Fibroblast of peridontal ligament (primary cell): ENCODE measurements around the gene PTPRG.

ENCODE experiments used
- DNase-seq: peaks from one replicate; pipeline ENCODE4 v3.0.0-alpha.2; 2010; ENCODE audit errors: extremely low read depth

Gene PTPRG

DNA sequence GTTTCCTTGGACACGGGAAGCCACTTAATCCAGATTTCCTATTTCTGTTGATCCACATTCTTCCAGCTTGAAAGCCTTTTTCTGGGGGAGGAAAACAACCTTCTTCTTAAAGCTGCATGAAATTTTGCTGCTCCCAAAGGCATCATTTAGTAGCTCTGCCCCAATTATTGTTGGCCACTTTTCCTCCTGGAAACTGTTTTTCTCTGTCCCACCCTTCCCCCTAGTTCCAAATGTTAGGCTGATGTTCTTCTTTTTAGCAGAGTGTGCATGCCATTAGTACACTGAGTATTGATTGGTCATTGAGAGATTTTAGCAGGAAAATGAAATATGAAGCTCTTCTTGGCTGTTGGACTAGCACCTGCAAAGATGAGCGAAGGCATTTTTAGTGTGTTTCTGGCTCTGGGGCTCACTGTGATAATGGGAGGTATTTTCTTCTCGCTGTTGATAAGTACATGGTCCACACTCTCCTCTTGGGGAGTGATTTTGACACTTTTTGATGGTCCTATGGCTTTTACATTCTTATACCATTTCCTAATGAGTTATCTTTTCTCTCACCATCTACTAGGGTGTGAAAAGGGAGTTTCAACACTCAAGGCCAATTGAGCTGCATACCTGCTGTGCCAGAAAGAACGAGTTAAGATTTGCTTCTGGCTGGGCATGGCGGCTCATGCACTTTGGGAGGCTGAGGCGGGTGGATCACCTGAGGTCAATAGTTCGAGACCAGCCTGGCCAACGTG lies 200.5 kb downstream of the PTPRG start:
- DNase-seq: no peak

DNA sequence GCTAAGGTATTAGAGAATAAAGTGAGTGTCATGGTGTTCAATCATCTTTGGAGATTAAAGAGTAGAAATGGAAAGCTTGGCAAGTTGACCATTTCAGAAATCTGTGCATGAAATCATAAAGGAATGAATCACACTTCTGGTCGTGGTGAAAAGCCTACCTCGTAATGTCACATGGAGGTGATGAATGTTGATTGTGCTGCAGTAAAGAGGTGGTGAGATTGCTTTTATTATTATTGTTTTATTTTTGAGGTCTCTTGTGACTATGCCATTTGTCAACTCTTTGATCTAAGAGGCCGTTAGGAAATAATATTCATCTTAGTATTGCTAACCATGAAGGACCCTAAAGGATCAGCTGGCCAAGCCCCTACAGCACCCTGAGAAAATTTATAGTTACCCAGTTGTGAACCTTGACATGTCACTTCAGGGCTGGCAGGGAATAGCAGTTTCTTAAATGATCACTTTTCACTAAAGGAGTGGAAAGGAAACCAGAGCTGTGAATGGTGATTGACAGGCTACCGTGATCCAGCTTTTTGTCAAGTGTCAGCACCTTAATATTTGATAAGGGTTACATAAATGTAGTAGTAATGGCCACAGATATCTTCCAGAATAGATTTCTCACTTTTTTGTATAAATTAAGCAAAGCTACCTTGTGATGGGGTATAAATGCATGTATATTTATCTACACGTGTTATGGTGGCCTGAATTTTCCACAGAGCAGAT lies 203.9 kb downstream of the PTPRG start:
- no peak for DNase-seq

DNA sequence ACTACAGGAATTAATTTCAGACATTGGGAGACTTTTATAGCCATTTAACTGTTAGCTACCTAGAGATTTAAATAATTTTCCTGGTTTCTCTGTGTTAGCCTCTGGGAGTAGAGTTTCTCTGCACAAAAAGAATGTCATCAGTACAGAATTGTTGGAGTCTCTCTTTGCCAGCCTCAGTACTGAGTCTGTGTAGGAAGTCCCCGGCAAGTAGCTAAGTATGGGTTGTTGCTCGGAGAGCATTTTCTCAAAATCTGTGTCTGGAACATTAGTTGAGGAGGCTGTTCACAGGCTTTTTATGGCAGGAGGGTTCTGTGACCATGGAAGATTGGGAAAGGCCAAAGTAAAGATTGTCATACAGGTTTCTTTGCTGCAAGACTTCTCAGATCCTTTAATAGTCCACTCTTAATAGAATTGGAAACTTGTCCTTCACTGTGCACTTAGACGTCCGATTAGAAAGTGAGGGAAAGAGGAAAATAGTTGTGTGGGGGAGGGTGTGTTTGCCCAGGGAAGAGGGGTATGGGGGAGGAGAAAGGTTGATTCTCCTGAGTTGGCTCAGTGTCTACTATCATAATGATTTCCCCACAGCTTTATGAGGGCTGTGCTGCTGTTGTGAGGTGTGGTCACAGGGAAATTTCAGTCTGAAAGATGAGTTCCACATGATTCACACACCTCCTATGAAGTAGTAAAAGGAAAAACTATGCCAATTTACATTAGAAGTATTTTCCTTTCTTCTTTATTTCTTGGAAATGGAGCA lies 207.1 kb downstream of the PTPRG start:
- DNase-seq: no peak

DNA sequence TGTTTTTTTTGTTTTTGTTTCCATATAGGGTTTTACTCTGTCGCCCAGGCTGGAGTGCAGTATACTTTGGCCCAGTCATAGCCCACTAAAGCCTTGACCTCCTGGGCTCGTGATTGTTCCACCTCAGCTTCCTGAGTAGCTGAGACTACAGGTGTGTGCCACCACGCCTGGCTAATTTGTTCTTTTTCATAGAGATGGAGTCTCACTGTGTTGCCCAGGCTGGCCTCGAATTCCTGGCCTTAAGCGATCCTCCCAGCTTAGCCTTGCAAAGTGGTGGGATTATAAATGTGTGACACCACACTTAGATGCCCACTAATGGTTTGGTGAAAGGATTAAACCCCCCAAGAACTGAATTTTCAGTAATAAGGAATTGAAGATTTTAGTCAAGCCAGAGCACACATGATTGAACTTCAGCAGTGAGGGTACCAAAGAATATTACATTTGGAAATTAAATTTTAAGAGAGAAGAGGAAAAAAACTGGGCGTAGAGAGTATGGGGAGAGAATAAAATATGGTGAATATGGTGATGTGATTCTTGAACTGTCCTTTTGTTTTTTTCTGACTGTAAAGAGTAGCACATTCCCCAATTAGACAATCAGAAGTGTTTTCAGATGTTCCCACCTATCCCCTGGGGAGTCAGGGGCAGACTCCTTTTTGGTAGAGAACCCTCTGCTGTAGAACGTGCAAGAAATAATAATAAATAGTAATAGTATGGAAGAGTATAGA lies 208.1 kb downstream of the PTPRG start:
- no peak for DNase-seq

DNA sequence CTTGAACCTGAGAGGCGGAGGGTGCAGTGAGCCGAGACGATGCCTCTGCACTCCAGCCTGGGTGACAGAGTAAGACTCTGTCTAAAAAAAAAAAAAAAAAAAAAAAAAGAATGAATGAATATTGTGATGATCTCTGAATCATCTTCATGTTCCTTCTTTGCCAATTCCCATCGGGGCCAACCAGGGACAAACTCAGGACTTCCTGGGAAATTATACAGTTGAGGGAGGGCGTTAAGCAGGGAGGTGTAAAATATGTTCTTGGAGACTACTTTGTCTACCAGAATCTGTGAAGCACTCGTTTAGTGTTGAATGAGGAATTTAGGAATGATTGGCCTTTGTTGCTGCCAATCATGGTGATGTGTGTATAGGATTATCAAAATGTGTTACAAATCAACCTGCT lies 210.6 kb downstream of the PTPRG start:
- no peak for DNase-seq

DNA sequence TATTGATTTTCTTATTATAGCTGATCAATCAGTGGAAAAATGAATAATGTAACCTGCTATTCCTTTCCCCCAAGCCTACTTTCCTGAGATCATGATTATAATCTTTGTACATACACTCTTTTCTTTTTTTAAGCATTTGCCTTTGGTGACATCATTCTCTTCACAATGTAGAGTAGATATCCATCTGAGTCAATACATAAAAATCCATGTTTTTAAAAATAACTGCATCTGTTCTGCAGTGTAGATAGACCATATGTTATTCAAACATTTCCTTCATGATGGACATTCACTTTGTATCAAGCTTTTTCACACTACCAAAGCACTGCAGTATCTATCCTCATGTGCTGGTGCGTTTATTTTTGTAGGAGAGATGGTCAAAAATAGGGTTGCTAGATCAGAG lies 211.1 kb downstream of the PTPRG start:
- DNase-seq: peak; percentile 60

DNA sequence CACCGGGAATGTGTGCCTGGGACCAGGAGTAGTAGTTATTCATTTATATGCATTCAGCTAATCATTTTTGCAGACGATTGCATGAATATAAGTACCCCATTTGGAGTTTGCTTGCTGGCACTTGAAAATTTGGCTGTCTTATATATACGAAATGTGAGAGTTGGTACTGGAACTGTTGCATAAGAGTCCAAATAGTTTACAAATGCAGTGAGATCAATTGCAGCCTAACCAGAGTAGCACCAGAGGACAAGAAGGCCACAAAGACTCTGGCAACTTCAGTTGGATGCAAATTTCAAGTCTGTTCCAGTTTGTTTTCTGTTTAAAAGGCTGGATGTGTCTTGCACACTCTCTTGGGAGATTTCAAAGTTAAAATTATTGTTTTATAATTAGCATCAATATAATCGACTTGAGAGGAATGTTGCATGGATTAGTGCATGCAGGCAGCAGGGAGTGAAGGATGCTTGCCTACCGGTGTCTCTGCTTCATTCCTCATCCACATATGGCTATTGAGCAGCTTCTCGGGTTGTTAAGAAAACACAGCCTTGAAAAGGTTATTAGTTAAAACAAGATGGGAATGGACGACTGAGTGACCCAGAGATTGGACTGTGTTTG lies 213.0 kb downstream of the PTPRG start:
- DNase-seq: peak; percentile 86

DNA sequence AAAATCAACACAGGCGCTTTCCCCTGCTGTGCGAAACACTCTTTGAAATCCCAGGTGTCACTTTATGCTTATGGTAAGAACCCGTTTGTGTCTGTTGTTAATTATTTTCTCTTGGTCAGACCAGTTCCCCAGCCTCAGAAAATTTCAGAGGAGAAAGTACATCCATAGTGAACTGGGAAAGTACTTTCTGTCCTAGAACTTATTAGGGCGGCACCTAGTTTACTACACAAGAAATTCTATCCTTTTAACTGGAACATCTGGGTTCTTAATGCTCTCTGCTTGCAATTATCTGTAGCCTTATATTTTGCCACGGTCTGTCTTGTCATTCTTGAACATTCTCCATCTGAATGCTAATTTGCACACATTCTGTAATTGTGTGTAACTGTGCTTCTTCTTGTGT lies 215.0 kb downstream of the PTPRG start:
- DNase-seq: no peak

DNA sequence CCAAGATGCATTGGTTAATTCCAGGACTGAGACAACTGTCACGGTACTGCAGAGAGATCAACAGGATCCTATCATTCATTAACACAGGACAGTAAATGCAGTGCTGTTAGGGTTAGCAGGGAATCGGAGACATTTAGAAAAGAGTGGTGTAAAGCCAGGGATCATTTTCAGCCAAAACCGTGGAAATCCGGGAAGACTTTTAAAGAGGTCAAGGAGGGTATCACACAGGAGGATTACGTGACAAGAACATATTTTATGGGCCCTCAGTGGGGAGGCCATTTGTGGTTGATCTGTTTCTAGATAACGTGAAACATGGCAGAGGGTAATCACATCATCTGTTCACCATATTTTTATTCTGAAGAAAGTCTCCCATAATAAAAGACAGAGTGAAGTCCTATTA lies 216.1 kb downstream of the PTPRG start:
- DNase-seq: no peak

DNA sequence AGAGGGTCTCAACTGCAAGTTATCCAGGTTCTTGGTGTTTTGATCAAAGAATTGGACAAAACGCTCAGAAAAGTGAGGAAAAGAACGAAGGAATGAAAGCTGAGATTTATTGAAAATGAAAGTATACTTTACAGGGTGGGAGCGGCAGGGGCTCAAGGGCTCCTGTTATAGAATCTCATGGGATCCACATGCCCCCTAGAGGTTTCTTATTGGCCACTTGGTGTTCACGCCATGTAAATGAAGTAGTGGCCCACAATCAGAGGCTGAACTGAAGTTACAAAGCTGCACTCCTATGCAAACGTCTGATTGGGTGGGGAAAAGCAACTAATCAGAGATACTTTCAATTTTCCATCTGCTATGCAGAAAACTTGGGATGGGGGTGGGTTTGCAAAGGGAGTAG lies 216.7 kb downstream of the PTPRG start:
- DNase-seq: no peak

DNA sequence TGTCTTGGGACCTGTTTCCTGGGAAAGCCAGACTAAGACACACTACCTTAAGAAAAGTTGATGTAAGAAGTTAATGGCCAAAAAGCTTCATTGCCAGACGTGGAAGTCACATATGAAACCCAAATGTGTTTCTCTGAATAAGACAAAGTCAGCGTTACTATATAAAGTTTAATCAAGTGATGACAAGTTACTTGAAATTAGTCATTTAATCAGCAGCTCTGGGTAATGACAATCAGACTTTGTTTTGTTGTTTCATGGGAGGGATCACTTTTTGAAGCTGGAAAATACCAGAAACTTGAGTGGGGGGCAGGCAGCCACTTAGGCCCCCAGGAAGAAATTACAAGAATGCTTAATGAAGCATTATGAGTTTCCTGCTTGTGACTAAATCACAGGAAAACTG lies 218.6 kb downstream of the PTPRG start:
- DNase-seq: no peak

DNA sequence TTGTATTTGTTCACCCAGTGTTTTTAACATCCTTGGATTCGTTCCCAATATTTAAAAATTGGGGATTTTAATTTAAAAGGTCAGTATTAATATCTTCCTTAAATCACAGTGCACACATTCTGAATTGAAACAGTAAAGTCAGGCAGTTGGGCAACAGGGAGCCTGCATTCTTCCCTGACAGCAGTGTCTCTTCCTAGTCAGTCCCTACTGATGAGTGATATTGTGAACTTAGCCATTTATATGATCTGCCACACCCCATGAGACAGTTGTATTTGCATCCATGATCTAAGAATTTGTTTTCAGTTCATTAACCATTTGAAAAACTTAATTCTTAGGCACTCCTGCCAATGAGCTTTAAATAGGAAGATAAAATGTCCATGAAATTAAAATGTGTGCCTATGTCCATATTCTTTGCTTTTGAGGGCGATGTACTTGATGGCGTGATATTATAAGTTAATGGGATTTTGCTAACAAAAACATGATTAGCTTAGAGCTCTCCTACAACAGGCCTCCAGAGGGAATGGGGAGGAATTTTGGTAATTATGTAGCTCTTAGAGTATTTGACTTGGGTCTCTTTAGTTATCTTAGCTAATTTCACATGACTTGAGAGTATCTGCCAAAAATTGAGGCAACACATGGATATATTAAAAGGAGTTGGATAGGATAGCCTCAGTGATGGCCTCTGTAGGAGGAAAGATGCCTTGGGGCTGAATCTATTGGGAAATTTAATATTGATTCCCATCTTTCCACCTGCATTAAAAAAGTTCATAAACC lies 219.3 kb downstream of the PTPRG start:
- no peak for DNase-seq

DNA sequence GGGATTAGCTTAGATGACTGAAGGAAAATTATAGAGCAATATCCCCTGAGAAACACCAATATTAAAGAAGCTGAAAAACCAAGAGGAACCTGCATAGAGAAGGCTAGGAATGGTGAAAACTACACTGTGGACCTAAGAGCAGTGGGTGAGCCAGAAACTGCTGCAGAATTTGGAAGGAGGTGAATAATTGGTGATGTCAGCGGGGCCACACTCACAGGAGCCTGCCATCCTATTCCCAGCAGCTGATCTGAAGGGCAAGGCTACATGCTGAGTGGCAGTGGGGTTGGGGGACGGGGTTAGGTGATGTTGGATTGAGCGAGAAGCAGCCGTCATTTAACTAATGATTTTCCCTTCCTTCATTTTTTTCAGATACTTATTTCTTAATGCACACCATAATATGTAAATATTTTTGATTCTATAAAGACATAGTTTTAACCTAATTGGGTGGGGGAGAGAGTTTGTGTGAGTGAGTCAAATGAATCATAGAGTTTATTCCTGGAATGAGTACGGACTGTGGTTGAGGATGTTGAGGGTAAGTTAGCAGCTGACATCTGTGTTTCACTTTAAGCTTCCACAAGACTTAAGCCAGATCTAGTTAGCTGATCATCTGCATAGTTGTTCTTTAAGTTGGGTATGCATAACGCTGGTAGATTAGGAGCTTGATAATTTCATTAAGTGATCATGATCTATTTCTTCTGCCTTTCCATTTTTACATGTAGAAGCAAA lies 222.8 kb downstream of the PTPRG start:
- peak; percentile 91 for DNase-seq

DNA sequence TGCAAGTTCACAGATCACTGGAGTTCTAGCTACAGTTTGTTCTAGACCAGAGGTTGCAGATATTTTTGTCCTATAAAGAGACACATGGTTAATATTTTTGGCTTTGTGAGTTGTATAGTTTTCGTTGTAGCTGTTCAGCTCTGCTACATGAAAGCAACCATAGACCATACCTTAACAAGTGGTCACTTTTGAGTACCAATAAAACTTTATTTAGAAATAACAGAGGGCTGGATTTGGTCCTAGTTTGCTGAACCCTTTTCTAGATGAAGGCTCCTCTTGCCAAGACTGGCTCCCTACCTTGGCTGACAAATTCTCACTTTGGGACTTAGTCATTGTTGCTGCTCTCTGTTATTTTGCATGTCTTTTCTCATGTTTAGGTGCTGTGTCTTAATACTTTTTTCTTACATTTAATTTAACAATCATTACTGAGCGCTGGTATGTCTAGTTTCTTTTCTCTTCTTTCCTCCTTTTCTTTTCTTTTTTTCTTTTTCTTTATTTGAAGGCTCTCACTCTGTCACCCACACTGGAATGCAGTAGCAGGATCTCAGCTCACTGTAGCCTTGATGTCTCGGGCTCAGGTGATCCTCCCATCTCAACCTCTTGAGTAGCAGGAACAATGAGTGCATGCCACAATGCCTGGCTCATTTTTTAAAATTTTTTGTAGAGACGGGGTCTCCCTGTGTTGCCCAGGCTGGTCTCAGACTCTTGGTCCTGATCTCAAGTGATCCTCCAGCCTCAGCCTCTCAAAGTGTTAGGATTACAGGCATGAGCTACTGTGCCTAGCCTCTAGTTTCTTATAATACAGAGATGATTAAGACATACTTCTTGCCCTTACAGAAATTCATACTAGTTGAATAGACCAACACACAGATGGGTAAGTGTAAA lies 227.5 kb downstream of the PTPRG start:
- DNase-seq: no peak

DNA sequence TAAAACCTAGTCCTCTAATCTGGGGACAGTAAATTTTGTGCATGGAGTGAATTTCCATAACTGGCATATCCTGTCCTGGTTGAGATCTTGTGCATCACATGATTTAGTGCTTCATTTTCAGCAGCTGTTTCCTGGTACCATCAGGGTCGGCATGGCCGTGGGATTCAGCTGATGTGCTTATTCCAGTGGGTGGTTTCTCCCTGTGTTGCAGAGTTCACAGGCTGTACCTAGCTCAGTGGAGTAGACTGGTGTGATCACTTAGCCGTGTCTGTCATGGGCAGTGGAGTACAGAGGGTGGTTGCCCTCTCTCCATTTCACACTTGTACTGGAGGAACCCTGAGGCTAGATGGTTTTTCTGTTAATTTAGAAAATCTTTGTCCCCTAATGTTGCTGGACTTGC lies 228.5 kb downstream of the PTPRG start:
- no peak for DNase-seq

DNA sequence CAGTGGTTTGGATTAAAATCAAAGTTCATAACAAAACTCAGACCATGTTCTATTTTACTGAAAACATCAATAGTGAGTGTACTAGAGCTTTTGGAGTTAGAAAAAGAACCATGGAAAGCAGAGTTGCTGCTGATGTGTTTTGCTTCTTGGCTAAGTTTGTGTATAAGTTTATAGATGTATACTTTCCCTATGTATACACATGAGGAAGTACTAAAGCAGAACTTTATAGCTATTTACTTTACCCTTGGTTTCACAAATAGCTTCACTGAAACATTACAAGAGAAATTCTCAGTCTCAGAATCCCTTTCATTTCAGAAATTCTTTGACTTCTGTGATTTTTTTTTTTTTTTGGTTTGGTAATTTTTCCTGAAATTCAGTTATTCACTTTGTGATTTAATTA lies 229.0 kb downstream of the PTPRG start:
- DNase-seq: peak; percentile 36

DNA sequence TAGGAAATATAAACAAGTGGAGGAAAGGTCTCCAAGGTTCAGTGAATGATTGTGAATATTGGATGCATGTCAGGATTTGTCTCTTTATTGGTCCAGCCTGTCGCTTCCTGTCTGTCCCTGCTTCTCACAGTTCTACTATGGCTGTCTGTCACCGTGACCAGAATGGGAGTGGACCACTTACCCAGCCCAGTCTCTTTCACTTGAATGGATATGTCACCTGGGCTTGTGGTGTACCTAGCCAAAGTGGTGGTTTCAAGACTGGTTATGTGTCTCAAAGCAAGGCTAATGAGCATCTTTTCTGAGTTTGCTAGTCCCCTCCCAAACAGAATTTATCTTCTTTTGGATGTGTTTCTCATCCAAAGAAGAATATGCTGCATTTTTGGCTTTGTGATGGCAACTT lies 231.7 kb downstream of the PTPRG start:
- no peak for DNase-seq

DNA sequence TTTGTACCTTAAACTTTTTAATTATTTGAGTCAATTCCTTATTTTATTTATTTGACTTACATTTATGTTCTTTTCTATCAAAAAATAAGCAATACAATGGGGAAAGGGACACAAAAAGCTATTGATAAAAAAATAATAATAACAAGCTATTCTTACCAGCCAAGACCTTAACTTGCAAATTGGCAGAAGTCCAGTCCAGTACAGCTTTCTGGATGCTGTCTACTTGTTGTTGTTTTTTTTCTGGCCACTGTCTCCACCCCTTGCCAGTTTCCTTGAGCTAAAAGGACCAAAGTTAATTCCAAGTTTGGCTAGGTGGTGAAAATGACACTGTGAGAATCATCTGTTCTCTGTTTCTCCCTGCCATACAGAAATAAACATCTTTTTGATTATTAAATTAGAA lies 232.2 kb downstream of the PTPRG start:
- no peak for DNase-seq

DNA sequence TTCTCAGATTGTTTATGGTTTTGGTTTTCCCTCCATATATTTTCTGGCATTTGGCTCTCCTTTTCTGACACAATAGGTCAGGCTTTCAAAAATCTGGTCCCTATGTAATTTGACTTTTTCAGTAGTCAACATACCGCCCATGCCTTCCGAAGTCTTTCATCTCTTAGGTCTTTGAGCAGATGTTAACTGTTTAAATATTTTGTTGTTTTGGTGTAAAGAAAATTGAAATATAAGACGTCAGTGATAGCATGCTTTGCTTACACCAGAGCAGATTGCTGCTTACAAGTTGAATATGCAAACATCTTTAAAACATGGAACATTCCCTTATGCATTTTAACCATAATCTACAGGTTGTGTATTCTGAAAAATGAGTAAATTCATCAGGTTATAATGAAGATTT lies 233.0 kb downstream of the PTPRG start:
- no peak for DNase-seq
